SK-N-SH (cell line): ENCODE data around the gene CDK14. TPM values are rescaled to one million over a fixed set of nuclear protein-coding genes. Genes with fewer than 3 reads are reported as not detected.
A peak's percentile ranks its signal among the peaks of the same experiment; 100 is the strongest.

ENCODE experiments used
- CTCF ChIA-PET: fragments of 300-600, 350-600 bp; formaldehyde crosslinking; extraction: SDS; loops from one replicate; lab custom pipeline; 2021; lab: Yijun Ruan, JAX
- POLR2A ChIA-PET: fragments of 350-600 bp; sonication (Branson Sonifier 250); formaldehyde crosslinking; extraction: SDS; loops from one replicate; lab custom pipeline; 2020; ENCODE audit warnings: antibody characterized with exemption, inconsistent platforms; lab: Yijun Ruan, JAX
- DNase-seq: peaks from one replicate; pipeline ENCODE4 v3.0.0; 2012
- H2AFZ ChIP-seq: fragments of 200-600 bp; sonication (generic); 2 replicates; pipeline ENCODE4 v1.8.1; 2016; ENCODE audit warnings: antibody characterized with exemption, mild to moderate bottlenecking, low read depth
- H3F3A ChIP-seq: fragments of 200-600 bp; sonication (generic); replicated peaks from 2 replicates; pipeline ENCODE3; 2016; ENCODE audit warnings: antibody characterized with exemption, mild to moderate bottlenecking; ENCODE audit not compliant: insufficient read depth
- H3K27ac ChIP-seq, 2 experiments: fragments of 200-500 bp in 1 of 2; fragments of 200-600 bp in 1 of 2; sonication (Bioruptor generic) in 1 of 2; sonication (generic), shearing (Covaris generic) in 1 of 2; 2 replicates each; pipeline versions ENCODE4 v1.5.1 to v1.6.1; 2014 to 2016; ENCODE audit warnings: low read depth in 2 of 2, inconsistent platforms in 1 of 2, low read length in 1 of 2, mild to moderate bottlenecking in 1 of 2, mixed read lengths in 1 of 2
- H3K27me3 ChIP-seq: fragments of 200-600 bp; sonication (generic), shearing (Covaris generic); 2 replicates; pipeline ENCODE4 v1.6.1; 2016; ENCODE audit warnings: mixed run types; ENCODE audit not compliant: insufficient read depth
- H3K36me3 ChIP-seq, 2 experiments: fragments of 200-500 bp in 1 of 2; fragments of 200-600 bp in 1 of 2; sonication (Bioruptor generic) in 1 of 2; sonication (generic) in 1 of 2; replicated peaks in 1 of 2; 2 replicates each; pipeline versions ENCODE3 to v1.5.1; 2014 to 2016; ENCODE audit warnings: low read length in 1 of 2, mild to moderate bottlenecking in 1 of 2; ENCODE audit not compliant: insufficient read depth in 2 of 2, control insufficient read depth in 1 of 2
- H3K4me1 ChIP-seq, 2 experiments: fragments of 200-500 bp in 1 of 2; fragments of 200-600 bp in 1 of 2; sonication (Bioruptor generic) in 1 of 2; sonication (generic), shearing (Covaris generic) in 1 of 2; 2 replicates each; pipeline versions ENCODE4 v1.5.1 to v1.6.1; 2014 to 2016; ENCODE audit warnings: low read depth in 1 of 2, low read length in 1 of 2, mixed run types in 1 of 2; ENCODE audit not compliant: insufficient read depth in 2 of 2, control insufficient read depth in 1 of 2
- H3K4me2 ChIP-seq: fragments of 200-600 bp; sonication (generic), shearing (Covaris generic); 2 replicates; pipeline ENCODE4 v1.6.1; 2017; ENCODE audit warnings: mixed run types
- H3K4me3 ChIP-seq, 2 experiments: fragments of 200-500 bp in 1 of 2; fragments of 200-600 bp in 1 of 2; sonication (Bioruptor generic) in 1 of 2; sonication (generic), shearing (Covaris generic) in 1 of 2; 2 replicates each; pipeline versions ENCODE4 v1.5.1 to v1.8.1; 2014 to 2016; ENCODE audit warnings: low read depth in 2 of 2, inconsistent platforms in 1 of 2, low read length in 1 of 2, mild to moderate bottlenecking in 1 of 2, mixed read lengths in 1 of 2, moderate library complexity in 1 of 2
- H3K79me2 ChIP-seq: fragments of 200-600 bp; sonication (generic); 2 replicates; pipeline ENCODE4 v1.8.1; 2017; ENCODE audit warnings: mild to moderate bottlenecking; ENCODE audit not compliant: insufficient read depth
- H3K9ac ChIP-seq: fragments of 200-600 bp; sonication (generic); 2 replicates; pipeline ENCODE4 v1.6.1; 2017; ENCODE audit warnings: mixed run types
- H3K9me2 ChIP-seq: fragments of 200-600 bp; sonication (generic); 2 replicates; pipeline ENCODE4 v1.6.1; 2017; ENCODE audit warnings: mixed run types
- H3K9me3 ChIP-seq: fragments of 200-600 bp; sonication (generic); 2 replicates; pipeline ENCODE4 v1.6.1; 2017; ENCODE audit warnings: mixed run types, mild to moderate bottlenecking, moderate library complexity
- H4K20me1 ChIP-seq: fragments of 200-600 bp; sonication (generic); 2 replicates; pipeline ENCODE4 v1.6.1; 2017; ENCODE audit warnings: mild to moderate bottlenecking, mixed run types; ENCODE audit not compliant: insufficient read depth
- CHD2 ChIP-seq: fragments of 150-350 bp; IDR thresholded peaks from 2 replicates; pipeline ENCODE4 v1.6.1; 2018; ENCODE audit warnings: low read length; ENCODE audit not compliant: partially characterized antibody
- ELF1 ChIP-seq: IDR thresholded peaks from 2 replicates; pipeline ENCODE4 v1.4.0; 2012
- EP300 ChIP-seq, 2 experiments: IDR thresholded peaks; 2 replicates each; pipeline versions ENCODE4 v1.4.0 to v1.6.1; 2012; ENCODE audit warnings: borderline replicate concordance in 1 of 2, low read depth in 1 of 2, low read length in 1 of 2
- FOSL2 ChIP-seq: IDR thresholded peaks from 2 replicates; pipeline ENCODE4 v1.4.0; 2012; ENCODE audit warnings: low read depth, mild to moderate bottlenecking, moderate library complexity, borderline replicate concordance
- FOXJ3 ChIP-seq: sonication (generic); formaldehyde crosslinking; IDR thresholded peaks from 2 replicates; pipeline ENCODE4 v1.5.1; 2020; ENCODE audit warnings: mild to moderate bottlenecking, missing genetic modification reagents
- GABPA ChIP-seq: IDR thresholded peaks from 2 replicates; pipeline ENCODE4 v1.4.0; 2012; ENCODE audit warnings: low read depth, mild to moderate bottlenecking
- GATA2 ChIP-seq: sonication (generic); formaldehyde crosslinking; IDR thresholded peaks from 2 replicates; pipeline ENCODE4 v1.5.0; 2020; ENCODE audit warnings: mild to moderate bottlenecking, missing genetic modification reagents
- JUND ChIP-seq: IDR thresholded peaks from 2 replicates; pipeline ENCODE4 v1.4.0; 2012
- MEF2A ChIP-seq: IDR thresholded peaks from 2 replicates; pipeline ENCODE4 v1.4.0; 2012; ENCODE audit warnings: low read depth, borderline replicate concordance
- NFIC ChIP-seq: IDR thresholded peaks from 2 replicates; pipeline ENCODE4 v1.4.0; 2012; ENCODE audit warnings: borderline replicate concordance
- POLR2AphosphoS5 ChIP-seq: IDR thresholded peaks from 2 replicates; pipeline ENCODE4 v1.6.1; 2012; ENCODE audit warnings: low read depth, low read length
- RCOR1 ChIP-seq: fragments of 150-350 bp; IDR thresholded peaks from 2 replicates; pipeline ENCODE4 v1.6.1; 2017; ENCODE audit warnings: antibody characterized with exemption, low read length
- RXRA ChIP-seq: IDR thresholded peaks from 2 replicates; pipeline ENCODE4 v1.4.0; 2012; ENCODE audit warnings: low read depth, mild to moderate bottlenecking, borderline replicate concordance
- TCF12 ChIP-seq: IDR thresholded peaks from 2 replicates; pipeline ENCODE4 v1.4.0; 2012
- TEAD4 ChIP-seq: IDR thresholded peaks from 2 replicates; pipeline ENCODE4 v1.4.0; 2012; ENCODE audit warnings: mild to moderate bottlenecking, borderline replicate concordance; ENCODE audit not compliant: insufficient read depth
- WGBS: methylation state at CpG from one replicate; pipeline ENCODE4 v1.1.6; 2017; ENCODE audit warnings: low lambda C conversion rate; 5-methylcytosine and 5-hydroxymethylcytosine counted together
- polyA plus RNA-seq, 3 experiments: library from polyadenylated mRNA; depleted of rRNA; stranded (reverse); fragments of >200 nt; gene quantifications; 2 replicates each; pipeline ENCODE4 v1.2.3, GENCODE V29; 2012
- TF ChIP-seq, protein P1 (sequence below): IDR thresholded peaks from 2 replicates; pipeline ENCODE4; 2012
- TF ChIP-seq, protein P2 (sequence below): IDR thresholded peaks from 2 replicates; pipeline ENCODE4 v1.4.0; 2012; ENCODE audit warnings: low read depth, borderline replicate concordance

The CDK14 gene
- polyA plus RNA-seq, 1 of the 3 experiments (the other 2 are of a cell fraction) = 13.9 TPM

DNA sequence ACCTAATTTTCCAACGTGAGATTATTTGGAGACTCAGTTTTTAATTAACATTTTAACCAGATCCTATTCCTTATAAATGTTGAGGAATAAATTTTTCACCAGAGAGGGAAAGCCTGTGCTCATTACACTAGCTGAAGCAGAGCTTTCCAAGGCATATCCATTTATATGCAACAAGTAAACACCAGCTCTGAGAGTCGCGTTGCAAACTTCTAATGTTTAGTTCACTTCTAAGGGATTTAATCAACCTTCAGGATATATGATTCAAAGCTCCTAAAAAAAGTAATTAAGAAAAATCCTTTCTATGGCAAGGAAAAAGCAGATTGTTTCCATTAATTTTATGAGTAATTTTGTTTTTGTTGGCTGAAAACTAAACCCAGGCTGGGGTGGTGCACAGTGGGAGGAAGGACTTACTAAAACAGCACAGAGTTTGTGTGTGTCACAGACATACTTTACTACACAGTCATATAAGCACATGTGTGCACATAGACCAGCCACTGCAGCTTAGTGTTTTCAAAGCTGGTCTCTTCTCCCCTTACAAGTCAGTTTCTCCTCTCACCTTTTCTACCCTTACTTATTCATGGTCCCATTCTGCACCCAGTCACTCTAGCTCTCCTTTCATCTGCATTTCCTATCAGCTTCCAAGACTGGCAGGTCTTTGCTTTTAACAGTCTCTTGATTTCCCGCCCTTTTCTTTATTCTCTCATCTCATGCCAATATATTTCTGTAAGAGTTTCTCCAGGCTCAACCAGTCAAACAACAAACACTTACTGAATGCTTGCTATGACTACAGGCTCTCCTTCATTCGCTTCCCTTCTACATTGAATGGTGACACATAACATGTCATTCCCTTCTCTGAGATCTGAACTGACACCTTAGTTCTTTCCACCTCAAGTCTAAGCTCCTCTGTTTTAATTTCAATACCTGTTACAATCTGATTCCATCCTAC lies 587.0 kb downstream of the CDK14 start:
- peak; percentile 81 for TF ChIP-seq FOSL2
- TF ChIP-seq RXRA = no peak
- TF ChIP-seq EP300 (IDR thresholded peaks at IDR 0.05; ENCODE audit: borderline replicate concordance in 1 of 2, low read depth in 1 of 2, low read length in 1 of 2) = peak in 1 of 2 experiments; percentile 73; a peak in 2 of 4 replicates
- no peak for TF ChIP-seq CHD2
- TF ChIP-seq, protein P1, sequence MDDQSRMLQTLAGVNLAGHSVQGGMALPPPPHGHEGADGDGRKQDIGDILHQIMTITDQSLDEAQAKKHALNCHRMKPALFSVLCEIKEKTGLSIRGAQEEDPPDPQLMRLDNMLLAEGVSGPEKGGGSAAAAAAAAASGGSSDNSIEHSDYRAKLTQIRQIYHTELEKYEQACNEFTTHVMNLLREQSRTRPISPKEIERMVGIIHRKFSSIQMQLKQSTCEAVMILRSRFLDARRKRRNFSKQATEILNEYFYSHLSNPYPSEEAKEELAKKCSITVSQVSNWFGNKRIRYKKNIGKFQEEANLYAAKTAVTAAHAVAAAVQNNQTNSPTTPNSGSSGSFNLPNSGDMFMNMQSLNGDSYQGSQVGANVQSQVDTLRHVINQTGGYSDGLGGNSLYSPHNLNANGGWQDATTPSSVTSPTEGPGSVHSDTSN = peak; percentile 71; the same call in 1 of the 2 replicates
- peak; percentile 97 for TF ChIP-seq NFIC
- no peak for TF ChIP-seq GABPA
- TF ChIP-seq ELF1 = no peak
- TF ChIP-seq RCOR1 = no peak
- TF ChIP-seq POLR2AphosphoS5 = peak; percentile 40; the same call in 1 of the 2 replicates
- TF ChIP-seq TEAD4 = peak; percentile 43; the same call in 1 of the 2 replicates
- TF ChIP-seq JUND = peak; percentile 83
- TF ChIP-seq GATA2 (CRISPR knock-in tag) = no peak
- no peak for TF ChIP-seq MEF2A
- TF ChIP-seq FOXJ3 (CRISPR knock-in tag) = no peak
- peak; percentile 98 for TF ChIP-seq TCF12
- TF ChIP-seq, protein P2, sequence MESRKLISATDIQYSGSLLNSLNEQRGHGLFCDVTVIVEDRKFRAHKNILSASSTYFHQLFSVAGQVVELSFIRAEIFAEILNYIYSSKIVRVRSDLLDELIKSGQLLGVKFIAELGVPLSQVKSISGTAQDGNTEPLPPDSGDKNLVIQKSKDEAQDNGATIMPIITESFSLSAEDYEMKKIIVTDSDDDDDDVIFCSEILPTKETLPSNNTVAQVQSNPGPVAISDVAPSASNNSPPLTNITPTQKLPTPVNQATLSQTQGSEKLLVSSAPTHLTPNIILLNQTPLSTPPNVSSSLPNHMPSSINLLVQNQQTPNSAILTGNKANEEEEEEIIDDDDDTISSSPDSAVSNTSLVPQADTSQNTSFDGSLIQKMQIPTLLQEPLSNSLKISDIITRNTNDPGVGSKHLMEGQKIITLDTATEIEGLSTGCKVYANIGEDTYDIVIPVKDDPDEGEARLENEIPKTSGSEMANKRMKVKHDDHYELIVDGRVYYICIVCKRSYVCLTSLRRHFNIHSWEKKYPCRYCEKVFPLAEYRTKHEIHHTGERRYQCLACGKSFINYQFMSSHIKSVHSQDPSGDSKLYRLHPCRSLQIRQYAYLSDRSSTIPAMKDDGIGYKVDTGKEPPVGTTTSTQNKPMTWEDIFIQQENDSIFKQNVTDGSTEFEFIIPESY = 0 out of 2 replicates have a peak, but pooled peaks have one; percentile 11
- Histone ChIP-seq H3K36me3 (no peaks in the 10 kb centered on the region), H3F3A (peaks cover 34% of the 10 kb centered on the region), H3K4me1 (peaks cover 0 to 15% of the 10 kb centered on the region in 2 experiments; a peak in 3 of 4 replicates), H3K4me3 (no peak overlapping the region; a peak in 1 of 4 replicates), H3K79me2 (no peaks in the 10 kb centered on the region), H3K9me2 (no peaks in the 10 kb centered on the region), H3K9ac (peak overlapping the region; percentile 12; the same call in 1 of the 2 replicates), H2AFZ (no peak overlapping the region), H3K27ac (peak overlapping the region in 1 of 2 experiments; percentile 86; a peak in 3 of 4 replicates), H3K9me3 (no peaks in the 10 kb centered on the region), H3K27me3 (no peaks in the 10 kb centered on the region), H4K20me1 (peaks cover 4% of the 10 kb centered on the region; the same call in 1 of the 2 replicates), H3K4me2 (peak overlapping the region; percentile 64)
- DNase-seq = no peak
- ChIA-PET CTCF (interaction anchor here (0.7 kb wide), 1 partner anchor 11 kb away, joined by 3 read pairs; no protein-coding TSS in a partner anchor), POLR2A (no interaction called here)
- WGBS = 51% methylated on average over 5 of the region's 5 CpGs
